Pancreas (tissue), 10 donors: ENCODE results near the gene GPR35. TPM values are rescaled to one million over a fixed set of nuclear protein-coding genes. Genes with fewer than 3 reads are reported as not detected.
"Not testable (repeated sequence)": the region's sequence is repeated elsewhere in the genome, so short reads cannot be mapped to it uniquely, and the experiment has no call there.

Experiments used
- ATAC-seq, 4 donors: fragments of 200-7000 bp; cut with Tn5 transposase; one replicate each; pipeline versions ENCODE4 v1.8.0 to v1.9.1; 2020; ENCODE audit warnings: mild to moderate bottlenecking in 4 of 4, moderate library complexity in 4 of 4
- DNase-seq, 6 donors: peaks; one replicate each; pipeline ENCODE4 v3.0.0-alpha.2; 2020
- FAIRE-seq: peaks from 2 replicates; lab custom pipeline; 2012; peaks lifted over from hg19 to GRCh38; lab: Jason Lieb, UNC
- H3K27ac ChIP-seq, 4 donors: fragments of 200-600 bp; sonication (generic); 1 replicate in 3 of 4; 2 replicates in 1 of 4; pipeline versions ENCODE4 v1.5.0 to v1.8.0; 2020
- H3K27me3 ChIP-seq, 4 donors: fragments of 200-600 bp; one replicate each; pipeline ENCODE4 v1.8.0; 2021
- H3K36me3 ChIP-seq, 3 donors: fragments of 200-600 bp; sonication (generic) in 1 of 3; one replicate each; pipeline versions ENCODE4 v1.5.0 to v1.8.0; 2020 to 2021
- H3K4me1 ChIP-seq, 3 donors: fragments of 200-600 bp; one replicate each; pipeline ENCODE4 v1.8.0; 2021
- H3K4me3 ChIP-seq, 4 donors: fragments of 200-600 bp; sonication (generic) in 2 of 4; one replicate each; pipeline versions ENCODE4 v1.5.0 to v1.8.0; 2020 to 2021
- H3K9me3 ChIP-seq, 4 donors: fragments of 200-600 bp; one replicate each; pipeline ENCODE4 v1.8.0; 2021
- CTCF ChIP-seq, 4 donors: fragments of 200-600 bp; sonication (generic) in 3 of 4; IDR thresholded peaks; one replicate each; pipeline versions ENCODE4 v1.5.0 to v1.8.0; 2021; ENCODE audit warnings: antibody characterized with exemption in 4 of 4
- WGBS, 2 donors: extraction: QIAGEN DNeasy Blood & Tissue Kit; methylation state at CpG; one replicate each; pipeline ENCODE4 v1.1.7; 2013; 5-methylcytosine and 5-hydroxymethylcytosine counted together
- intact Hi-C, 3 donors: fragments of 100-400 bp; cut with DNase I; formaldehyde crosslinking; loops; one replicate each; pipeline versions ENCODE4 v1.11.1 to v1.14.2; 2022
- polyA plus RNA-seq, 2 donors: library from polyadenylated mRNA; stranded (reverse); fragments of 200-250 nt; gene quantifications; one replicate each; pipeline ENCODE4 v1.2.3, GENCODE V29; 2013
- total RNA-seq, 6 donors: library from RNA; stranded (reverse); fragmentation: NEBNext Ultra II Directional in 4 of 6; extraction: Animal tissue kit (Norgen Biotek cat#: 25700) in 4 of 6; gene quantifications; one replicate each; pipeline versions ENCODE4 v1.2.1 to v1.2.4, GENCODE V29; 2021 to 2023
- donor health status: healthy with polysubstance abuse.
- donor health status: DM: no; HTN: no; CAD: no; lungs with moderate emphysema.
- donor health status: DM: no; HTN: no; CAD: no.
- donor health status: control.
- donor health status: control.
- donor health status: Bipolar disorder and iron deficiency.
- donor health status: DM: yes; HTN: yes; CAD: no.
- donor health status: DM: no; HTN: no; CAD: no.
- donor health status: DM: no; HTN: no; CAD: no.
- donor health status: DM: yes; HTN: yes; CAD: no.

The GPR35 gene
- total and polyA plus RNA-seq, 8 donors, result 0.35 to 4.6 (median 1.0) TPM

- H3K27ac ChIP-seq, result no peak overlapping the region
- TF ChIP-seq CTCF (IDR thresholded peaks at IDR 0.05), result no peak
- no peak overlapping the region for H3K4me3 ChIP-seq
- H3K4me1 ChIP-seq, result no peaks in the 10 kb centered on the region
- FAIRE-seq (no peak), DNase-seq (peak in 1 of 6 donors; percentile 19), ATAC-seq (peak in 1 of 4 donors; percentile 63)
- H3K27me3 ChIP-seq, result no peaks in the 10 kb centered on the region
- H3K9me3 ChIP-seq, result no peaks in the 10 kb centered on the region
- intact Hi-C loops, result no loop called here
- H3K36me3 ChIP-seq, result no peaks in the 10 kb centered on the region
- WGBS, 2 donors, result 90 to 91% methylated on average over 10 of the region's 10 CpGs
These were observed 13.6 kb upstream of the GPR35 start for GRCh38 chr2:240611601-240612210.

GRCh38 chr2:240613781-240614180, 11.5 kb upstream of the GPR35 start:
- FAIRE-seq, result no peak
- no peaks in the 10 kb centered on the region for H3K36me3 ChIP-seq
- WGBS, 2 donors, result 88 to 93% methylated on average over 4 of the region's 4 CpGs
- no peak overlapping the region for H3K4me3 ChIP-seq
- TF ChIP-seq CTCF (IDR thresholded peaks at IDR 0.05), result no peak
- no peak for DNase-seq
- H3K27ac ChIP-seq, result no peak overlapping the region
- no peaks in the 10 kb centered on the region for H3K27me3 ChIP-seq
- no peaks in the 10 kb centered on the region for H3K9me3 ChIP-seq
- H3K4me1 ChIP-seq, result no peaks in the 10 kb centered on the region
- intact Hi-C loops, result no loop called here
- ATAC-seq, result no peak

- no peaks in the 10 kb centered on the region for H3K27me3 ChIP-seq
- H3K9me3 ChIP-seq, result no peaks in the 10 kb centered on the region
- H3K4me3 ChIP-seq, result no peak overlapping the region
- intact Hi-C loops, result no loop called here
- 94 to 95% methylated on average over 9 of the region's 9 CpGs for WGBS, 2 donors
- no peaks in the 10 kb centered on the region for H3K36me3 ChIP-seq
- FAIRE-seq (no peak), DNase-seq (peak in 1 of 6 donors; percentile 31), ATAC-seq (no peak)
- no peak overlapping the region for H3K27ac ChIP-seq
- no peaks in the 10 kb centered on the region for H3K4me1 ChIP-seq
- no peak for TF ChIP-seq CTCF (IDR thresholded peaks at IDR 0.05)
These were observed 10.9 kb upstream of the GPR35 start for GRCh38 chr2:240614391-240614790.

GRCh38 chr2:240615396-240615795, 9.9 kb upstream of the GPR35 start:
- Histone ChIP-seq H3K4me3 (no peak overlapping the region), H3K4me1 (no peaks in the 10 kb centered on the region), H3K36me3 (no peaks in the 10 kb centered on the region), H3K9me3 (no peaks in the 10 kb centered on the region), H3K27ac (no peak overlapping the region), H3K27me3 (no peaks in the 10 kb centered on the region)
- intact Hi-C loops, result no loop called here
- DNase-seq (no peak), FAIRE-seq (no peak), ATAC-seq (no peak)
- TF ChIP-seq CTCF (IDR thresholded peaks at IDR 0.05), result no peak
- 79 to 85% methylated on average over 2 of the region's 2 CpGs for WGBS, 2 donors

- DNase-seq (peak in 1 of 6 donors; percentile 24), FAIRE-seq (no peak), ATAC-seq (no peak)
- H3K4me3 ChIP-seq, result no peak overlapping the region
- no peaks in the 10 kb centered on the region for H3K9me3 ChIP-seq
- no peak for TF ChIP-seq CTCF (IDR thresholded peaks at IDR 0.05)
- H3K4me1 ChIP-seq, result no peaks in the 10 kb centered on the region
- WGBS, 2 donors, result 87 to 90% methylated on average over 19 of the region's 20 CpGs
- H3K27me3 ChIP-seq, result no peaks in the 10 kb centered on the region
- no peaks in the 10 kb centered on the region for H3K36me3 ChIP-seq
- intact Hi-C loops, result no loop called here
- no peak overlapping the region for H3K27ac ChIP-seq
These were observed 9.3 kb upstream of the GPR35 start for GRCh38 chr2:240615820-240616547.

GRCh38 chr2:240616860-240617666, 8.2 kb upstream of the GPR35 start:
- H3K36me3 ChIP-seq, H3K27ac ChIP-seq, H3K9me3 ChIP-seq, DNase-seq, ATAC-seq, FAIRE-seq, H3K4me1 ChIP-seq, H3K27me3 ChIP-seq, intact Hi-C loops, H3K4me3 ChIP-seq: not testable (repeated sequence)
- WGBS, 2 donors, result 82 to 85% methylated on average over 5 of the region's 5 CpGs
